GM19193 (cell line): ENCODE data around the gene CPT1B.

Experiments used
- POLR2A ChIP-seq: IDR thresholded peaks from 4 replicates; pipeline ENCODE4 v1.6.1; 2011; ENCODE audit not compliant: insufficient read depth, insufficient read length; ENCODE audit errors: extremely low read depth

CPT1B gene

DNA sequence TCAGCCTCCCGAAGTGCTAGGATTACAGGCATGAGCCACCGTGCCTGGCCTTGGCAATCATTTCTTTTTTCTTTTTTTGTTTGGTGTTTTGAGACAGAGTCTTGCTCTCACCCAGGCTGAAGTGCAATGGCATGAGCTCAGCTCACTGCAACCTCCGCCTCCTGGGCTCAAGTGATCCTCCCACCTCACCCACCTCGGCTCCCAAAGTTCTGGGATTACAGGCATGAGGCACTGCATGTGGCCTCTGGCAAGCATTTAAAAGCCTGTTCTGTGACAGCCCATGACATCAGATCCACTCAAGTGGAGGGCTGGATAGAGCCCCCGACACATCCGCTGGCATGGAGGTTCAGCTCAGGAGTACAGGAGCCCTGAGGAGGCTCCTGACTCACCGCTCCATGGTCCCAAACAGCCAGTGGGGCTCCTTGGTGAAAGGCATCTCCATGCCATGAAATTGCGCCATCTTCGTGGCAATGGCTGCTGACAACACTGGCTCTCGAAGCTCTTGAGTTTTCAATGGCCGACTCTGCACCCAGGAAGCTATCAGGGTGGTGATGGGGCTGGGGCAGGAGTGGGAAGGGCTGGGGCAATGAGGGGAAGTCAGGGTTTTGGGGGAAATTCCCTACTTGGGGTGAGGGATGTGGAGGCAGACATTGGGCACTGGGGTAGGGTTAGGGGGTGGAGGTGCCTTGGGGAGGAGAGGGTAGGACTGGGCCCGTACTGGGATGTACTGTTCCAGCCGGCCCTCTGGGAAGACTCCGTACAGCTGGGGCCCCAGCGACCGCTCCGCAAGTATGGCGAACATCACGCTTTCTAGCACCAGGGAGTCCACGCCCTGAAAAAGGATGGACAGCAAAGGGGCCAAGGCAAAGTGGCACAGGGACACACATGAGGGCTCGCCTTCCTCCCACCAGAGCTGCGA, 3.1 kb upstream of the CPT1B start:
- no peak for TF ChIP-seq POLR2A

DNA sequence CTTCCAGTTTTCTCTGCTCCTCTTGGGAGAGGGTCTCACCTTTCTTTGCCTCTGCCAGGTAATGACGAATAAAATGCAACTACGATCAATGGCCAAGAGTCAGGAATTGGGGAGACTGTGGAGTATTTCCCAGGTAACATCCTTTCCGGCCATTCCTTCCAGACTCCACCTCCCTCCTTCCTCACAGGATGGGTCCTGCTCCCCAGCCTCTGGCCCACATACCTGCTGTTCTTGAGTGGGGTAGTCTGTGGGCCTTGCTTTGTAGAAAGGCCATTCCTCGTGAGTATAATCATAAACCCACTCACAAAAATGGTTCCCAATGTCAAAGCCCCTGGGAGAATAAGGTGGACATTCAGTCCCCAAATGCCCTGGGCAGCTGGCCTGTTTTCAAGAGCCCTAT, 1.5 kb upstream of the CPT1B start:
- no peak for TF ChIP-seq POLR2A

- TF ChIP-seq POLR2A, result no peak
Observed at GRCh38 chr22:50578776-50579310, 616 bp upstream of the CPT1B start.

GRCh38 chr22:50577697-50577986, 585 bp downstream of the CPT1B start:
- TF ChIP-seq POLR2A, result no peak

DNA sequence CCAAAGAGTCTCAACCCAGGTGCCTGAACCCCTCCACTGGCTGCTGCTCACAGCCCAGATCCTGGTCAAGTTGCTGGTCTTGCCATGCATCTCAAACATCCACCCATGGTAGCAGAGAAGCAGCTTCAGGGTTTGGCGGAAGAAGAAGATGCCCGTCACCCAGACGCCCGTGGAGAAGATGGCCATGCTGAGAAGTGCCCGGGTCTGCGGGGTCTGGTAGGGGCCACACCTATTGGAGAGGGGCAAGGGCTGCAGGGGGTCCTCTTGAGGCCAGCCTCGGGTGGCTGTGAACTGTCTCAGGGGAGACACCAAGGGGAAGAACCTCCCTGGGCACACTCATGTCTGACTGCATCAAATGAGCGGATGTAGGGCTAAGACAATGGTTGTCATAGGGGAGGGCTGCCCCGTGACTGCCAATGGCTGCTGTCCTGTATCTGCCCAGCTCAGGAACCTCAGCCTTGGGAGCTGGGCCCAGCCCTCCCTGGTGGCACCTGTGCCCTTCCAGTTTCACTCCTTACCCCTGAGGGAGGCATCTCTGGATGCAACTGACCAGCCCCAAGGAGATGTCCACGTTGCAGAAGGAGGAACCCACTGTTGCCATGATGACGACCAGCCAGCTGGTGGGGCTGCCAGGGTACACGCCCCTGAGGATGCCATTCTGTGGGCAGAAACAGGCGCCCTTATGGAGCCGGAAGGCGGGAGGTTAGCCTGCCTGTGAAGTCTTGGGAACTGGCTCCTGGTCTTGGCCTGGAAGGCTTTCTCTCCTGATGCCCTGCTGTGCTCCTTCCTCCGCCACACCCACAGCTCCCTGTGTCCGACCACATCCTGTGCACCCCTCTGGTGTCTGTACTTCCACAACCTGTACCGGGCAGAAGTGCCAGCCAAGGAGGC, 1.2 kb downstream of the CPT1B start:
- no peak for TF ChIP-seq POLR2A

- no peak for TF ChIP-seq POLR2A
Observed at GRCh38 chr22:50576070-50576469, 2.2 kb downstream of the CPT1B start.

- no peak for TF ChIP-seq POLR2A
Observed at GRCh38 chr22:50575426-50575941, 2.7 kb downstream of the CPT1B start.

DNA sequence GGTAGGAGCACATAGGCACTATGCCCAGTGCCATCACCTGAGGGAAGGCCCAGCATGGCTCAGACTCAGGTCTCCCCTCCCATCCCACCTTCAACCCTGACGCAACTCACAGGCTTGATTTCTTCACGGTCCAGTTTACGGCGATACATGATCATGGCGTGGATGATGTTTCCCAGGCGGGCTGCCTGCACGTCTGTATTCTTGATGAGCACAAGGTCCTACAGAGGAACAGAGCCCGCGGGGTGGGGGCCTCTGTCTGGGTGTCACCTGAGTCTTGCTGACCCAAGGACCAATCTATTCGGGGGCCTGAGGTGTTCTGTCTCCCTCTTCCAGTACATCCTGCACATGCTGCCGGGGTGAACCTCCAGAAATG, 3.9 kb downstream of the CPT1B start:
- no peak for TF ChIP-seq POLR2A

- no peak for TF ChIP-seq POLR2A
Observed at GRCh38 chr22:50573491-50574382, 4.5 kb downstream of the CPT1B start.

DNA sequence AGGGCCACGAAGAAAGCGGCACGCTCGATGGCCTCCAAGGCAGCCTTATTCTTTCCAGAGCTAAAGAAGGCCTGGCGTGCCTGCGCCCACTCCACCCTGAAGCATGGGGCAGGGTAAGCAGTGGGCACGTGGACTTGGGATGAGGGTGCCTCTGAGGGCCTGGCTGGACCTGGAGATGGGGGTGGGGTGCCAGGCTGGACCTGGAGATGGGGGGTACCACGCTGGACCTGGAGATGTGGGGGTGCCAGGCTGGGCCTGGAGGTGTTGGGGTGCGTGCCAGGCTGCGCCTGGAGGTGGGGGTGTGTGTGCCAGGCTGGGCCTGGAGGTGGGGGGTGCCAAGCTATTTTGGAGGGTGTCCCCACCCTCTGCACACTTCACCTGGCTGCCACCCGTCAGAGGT, 5.3 kb downstream of the CPT1B start:
- TF ChIP-seq POLR2A, result no peak

GRCh38 chr22:50571264-50572175, 6.7 kb downstream of the CPT1B start:
- no peak for TF ChIP-seq POLR2A

DNA sequence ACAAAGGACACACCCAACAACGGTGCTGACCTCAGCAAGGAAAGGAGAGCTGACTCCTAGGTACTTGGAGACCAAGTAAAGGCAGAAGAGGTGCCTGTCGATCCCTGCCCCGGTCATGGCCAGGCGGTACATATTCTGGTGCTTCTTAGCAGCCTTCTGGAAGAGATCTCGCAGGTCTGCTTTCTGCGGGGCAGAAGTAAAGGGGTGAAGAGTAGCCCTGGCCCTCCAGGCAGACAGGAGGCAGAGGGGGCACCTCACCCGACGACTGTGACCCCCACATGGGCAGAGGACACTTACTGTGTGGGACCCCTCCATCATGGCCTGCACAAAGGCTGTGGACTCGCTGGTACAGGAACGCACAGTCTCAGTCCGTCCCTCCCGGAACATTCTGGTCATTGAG, 7.4 kb downstream of the CPT1B start:
- TF ChIP-seq POLR2A, result no peak

GRCh38 chr22:50569896-50570535, 8.2 kb downstream of the CPT1B start:
- no peak for TF ChIP-seq POLR2A

- no peak for TF ChIP-seq POLR2A
Observed at GRCh38 chr22:50569041-50569459, 9.2 kb downstream of the CPT1B start.

DNA sequence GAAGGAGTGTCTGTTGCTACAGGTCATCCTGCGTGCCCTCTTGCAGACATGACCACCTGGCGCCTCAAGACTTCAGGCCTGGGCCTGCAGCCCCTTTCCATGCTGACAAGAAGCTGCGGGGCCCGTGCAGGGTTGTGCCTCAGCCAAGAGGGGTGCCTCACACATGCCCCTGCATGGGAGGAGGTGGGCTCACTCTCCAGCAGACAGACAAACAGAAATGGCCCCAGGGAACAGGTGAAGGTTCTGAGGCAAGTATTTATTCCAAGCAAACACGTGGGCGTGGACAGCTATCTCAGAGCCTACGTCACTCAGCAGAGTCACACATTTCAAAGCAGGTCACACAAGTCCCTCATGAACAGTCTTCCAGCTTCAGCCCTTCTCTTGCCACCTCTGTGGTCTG, 9.6 kb downstream of the CPT1B start:
- TF ChIP-seq POLR2A, result no peak
